H1 (cell line): ENCODE data around the gene ST6GALNAC2. TPM values are rescaled to one million over a fixed set of nuclear protein-coding genes. Genes with fewer than 3 reads are reported as not detected.

Experiments
- E2F6 ChIP-seq: IDR thresholded peaks from 2 replicates; pipeline ENCODE4 v1.6.1; 2012; ENCODE audit warnings: inconsistent platforms
- GTF2F1 ChIP-seq: IDR thresholded peaks from 2 replicates; pipeline ENCODE4 v1.6.1; 2012; ENCODE audit warnings: low read depth, low read length, improper control_type of control experiment, borderline replicate concordance
- HDAC2 ChIP-seq, 2 experiments: fragments of 300-600 bp in 1 of 2; sonication (generic) in 1 of 2; IDR thresholded peaks; 2 replicates each; pipeline ENCODE4 v1.6.1; 2011 to 2012; ENCODE audit warnings: low read depth in 2 of 2, low read length in 2 of 2, mild to moderate bottlenecking in 2 of 2, moderate library complexity in 2 of 2, borderline replicate concordance in 1 of 2, inconsistent platforms in 1 of 2
- PHF8 ChIP-seq: fragments of 200-600 bp; sonication (generic); conservative IDR thresholded peaks from 2 replicates; pipeline ENCODE4 v1.7.1; 2012; ENCODE audit warnings: low read depth, mild to moderate bottlenecking, inconsistent platforms, low read length, moderate library complexity
- SP1 ChIP-seq: IDR thresholded peaks from 2 replicates; pipeline ENCODE4 v1.6.1; 2011; ENCODE audit warnings: low read depth, low read length
- USF2 ChIP-seq: IDR thresholded peaks from 2 replicates; pipeline ENCODE4 v1.6.1; 2011; ENCODE audit warnings: low read length, improper control_type of control experiment
- YY1 ChIP-seq: IDR thresholded peaks from 2 replicates; pipeline ENCODE4 v1.6.1; 2011; ENCODE audit warnings: low read depth, mild to moderate bottlenecking, low read length
- polyA plus RNA-seq, 7 experiments: library from polyadenylated mRNA; depleted of rRNA in 3 of 7; stranded (reverse) in 5 of 7; unstranded in 2 of 7; fragments of >200 nt in 5 of 7; fragments of 200-250 nt in 2 of 7; gene quantifications; 1 replicate in 5 of 7; 2 replicates in 1 of 7; 4 replicates in 1 of 7; pipeline versions ENCODE4 v1.2.1 to v1.2.3, GENCODE V29; 2011 to 2013; ENCODE audit warnings: missing spikeins in 2 of 7, mixed read lengths in 2 of 7
- total RNA-seq: library from RNA; stranded (reverse); fragmentation: NEBNext Ultra II Directional; extraction: Animal tissue kit (Norgen Biotek cat#: 25700); gene quantifications from 2 replicates; pipeline ENCODE4 v1.2.1, GENCODE V29; 2021

The ST6GALNAC2 gene
- total and polyA plus RNA-seq, 2 of the 8 experiments (the other 6 are each of a cell fraction or from before 2014, with no cell fraction given), result 0.09 TPM; not detected in 1

- TF ChIP-seq E2F6 (no peak), HDAC2 (IDR thresholded peaks at IDR 0.05; ENCODE audit: borderline replicate concordance in 1 of 2, low read depth in 2 of 2, low read length in 2 of 2) (no peak), GTF2F1 (no peak), SP1 (no peak), YY1 (no peak), USF2 (no peak), PHF8 (no peak)
Observed at GRCh38 chr17:76561332-76561731, 24.3 kb downstream of the ST6GALNAC2 start (continued).
